ENCODE data around the gene GLE1. TPM values are rescaled to one million over a fixed set of nuclear protein-coding genes. Genes with fewer than 3 reads are reported as not detected.

GLE1 gene
- total RNA-seq, 1 donor from 2014 or later: 21.8 TPM

- no peaks in the 10 kb centered on the region for H3K9me3 Mint-ChIP-seq
- H3K27me3 Mint-ChIP-seq: no peaks in the 10 kb centered on the region
- TF ChIP-seq CTCF (conservative IDR thresholded peaks at IDR 0.05): no peak
- no peaks in the 10 kb centered on the region for H3K4me1 Mint-ChIP-seq (ENCODE audit: unreplicated experiment)
- no peak overlapping the region for H3K4me3 Mint-ChIP-seq
- H3K27ac Mint-ChIP-seq: no peak overlapping the region
- no peak for DNase-seq (ENCODE audit: extremely low spot score, unreplicated experiment)
- H3K36me3 Mint-ChIP-seq: peaks cover 18% of the 10 kb centered on the region
These were observed 11.1 kb upstream of the GLE1 start for GRCh38 chr9:128493424-128493823.

- H3K27ac Mint-ChIP-seq: no peak overlapping the region
- H3K4me3 Mint-ChIP-seq: no peak overlapping the region
- no peaks in the 10 kb centered on the region for H3K9me3 Mint-ChIP-seq
- no peaks in the 10 kb centered on the region for H3K27me3 Mint-ChIP-seq
- DNase-seq (ENCODE audit: extremely low spot score, unreplicated experiment): no peak
- H3K4me1 Mint-ChIP-seq (ENCODE audit: unreplicated experiment): no peaks in the 10 kb centered on the region
- no peak for TF ChIP-seq CTCF (conservative IDR thresholded peaks at IDR 0.05)
- H3K36me3 Mint-ChIP-seq: peaks cover 18% of the 10 kb centered on the region
These were observed 10.3 kb upstream of the GLE1 start for GRCh38 chr9:128494108-128494745.

GRCh38 chr9:128494746-128495129, 9.8 kb upstream of the GLE1 start:
- Mint-ChIP-seq H3K9me3 (no peaks in the 10 kb centered on the region), H3K27ac (no peak overlapping the region), H3K4me1 (ENCODE audit: unreplicated experiment) (no peaks in the 10 kb centered on the region), H3K4me3 (no peak overlapping the region), H3K27me3 (no peaks in the 10 kb centered on the region), H3K36me3 (peaks cover 13% of the 10 kb centered on the region)
- no peak for DNase-seq (ENCODE audit: extremely low spot score, unreplicated experiment)
- no peak for TF ChIP-seq CTCF (conservative IDR thresholded peaks at IDR 0.05)

GRCh38 chr9:128495296-128495695, 9.2 kb upstream of the GLE1 start:
- Mint-ChIP-seq H3K4me3 (no peak overlapping the region), H3K9me3 (no peaks in the 10 kb centered on the region), H3K27me3 (no peaks in the 10 kb centered on the region), H3K27ac (no peak overlapping the region), H3K36me3 (peaks cover 10% of the 10 kb centered on the region), H3K4me1 (ENCODE audit: unreplicated experiment) (no peaks in the 10 kb centered on the region)
- TF ChIP-seq CTCF (conservative IDR thresholded peaks at IDR 0.05): no peak
- no peak for DNase-seq (ENCODE audit: extremely low spot score, unreplicated experiment)

- Mint-ChIP-seq H3K27me3 (no peaks in the 10 kb centered on the region), H3K27ac (no peak overlapping the region), H3K9me3 (no peaks in the 10 kb centered on the region), H3K36me3 (peaks cover 5% of the 10 kb centered on the region), H3K4me3 (no peak overlapping the region), H3K4me1 (ENCODE audit: unreplicated experiment) (no peaks in the 10 kb centered on the region)
- TF ChIP-seq CTCF (conservative IDR thresholded peaks at IDR 0.05): no peak
- no peak for DNase-seq (ENCODE audit: extremely low spot score, unreplicated experiment)
These were observed 8.6 kb upstream of the GLE1 start for GRCh38 chr9:128495804-128496417.

All from type B pancreatic cell (in vitro differentiated cells).